ENCODE results near the gene OR5V1.
"Not testable (repeated sequence)": the region's sequence is repeated elsewhere in the genome, so short reads cannot be mapped to it uniquely, and the experiment has no call there.

Gene OR5V1

DNA sequence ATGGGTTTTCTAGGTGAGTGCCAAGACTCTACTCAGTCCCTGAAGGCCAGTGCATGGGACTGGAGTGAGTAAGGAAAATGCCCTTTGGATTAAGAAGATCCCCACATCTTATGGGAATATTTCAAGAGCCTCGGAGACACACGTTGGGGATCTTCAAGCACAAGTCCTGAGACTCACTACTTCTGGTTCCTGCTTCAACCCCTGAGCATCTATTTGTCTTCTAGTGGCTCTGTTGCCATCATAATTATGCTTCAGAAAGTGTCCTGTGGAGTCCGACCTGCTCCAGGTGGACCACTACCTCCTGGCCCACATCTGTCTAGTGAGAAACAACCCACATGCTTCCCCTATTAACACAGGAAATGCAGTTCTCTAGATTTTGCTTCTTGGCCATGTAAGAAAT lies at the start of gene OR5V1:
OR5V1 (minus strand) TSS at position 101 of the 400 bp plus-strand sequence. CDS start 12,670 bp downstream, outside the sequence.
- DNase-seq: no peak

DNA sequence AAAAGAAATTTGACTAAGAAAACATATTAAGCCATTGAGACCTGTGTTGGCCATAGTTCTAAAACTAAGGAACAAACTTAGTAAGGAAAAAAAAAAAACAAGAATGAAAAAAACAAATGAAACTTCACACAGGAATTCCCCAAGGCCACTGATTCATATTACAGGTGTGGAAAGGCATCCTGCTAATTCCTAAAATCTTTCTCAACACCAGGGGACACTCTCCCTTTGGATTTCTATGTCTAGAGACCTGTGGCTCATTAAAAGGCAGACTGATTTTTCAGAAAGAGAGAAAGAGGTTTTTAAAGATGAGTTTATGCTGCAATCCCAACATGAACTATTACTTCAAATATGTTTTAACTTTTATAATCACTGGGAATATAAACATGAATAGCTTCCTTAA lies 45.9 kb upstream of the OR5V1 start, which contains the start of gene OR12D1:
OR12D1 (plus strand) TSS at position 341 of the 400 bp plus-strand sequence.
- no peak for DNase-seq

DNA sequence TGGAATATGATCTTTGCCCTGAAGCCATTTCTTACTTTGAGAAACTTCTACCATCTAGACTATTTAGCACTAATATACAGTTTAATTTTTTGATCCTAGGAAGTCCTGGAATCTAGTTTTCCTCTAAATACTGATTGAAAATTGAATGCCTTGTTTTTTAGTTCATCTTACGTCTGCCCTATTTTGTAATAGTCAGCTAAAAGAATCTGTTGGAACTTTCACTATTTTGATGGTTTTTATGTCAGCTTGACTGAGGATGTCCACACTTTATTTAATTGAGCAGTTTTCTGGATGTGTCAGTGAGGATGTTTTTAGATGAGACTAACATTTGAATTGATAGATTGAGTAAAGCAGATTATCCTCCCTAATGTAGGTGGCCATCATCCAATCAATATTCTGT lies 35.1 kb upstream of the OR5V1 start:
- DNase-seq: no peak

DNA sequence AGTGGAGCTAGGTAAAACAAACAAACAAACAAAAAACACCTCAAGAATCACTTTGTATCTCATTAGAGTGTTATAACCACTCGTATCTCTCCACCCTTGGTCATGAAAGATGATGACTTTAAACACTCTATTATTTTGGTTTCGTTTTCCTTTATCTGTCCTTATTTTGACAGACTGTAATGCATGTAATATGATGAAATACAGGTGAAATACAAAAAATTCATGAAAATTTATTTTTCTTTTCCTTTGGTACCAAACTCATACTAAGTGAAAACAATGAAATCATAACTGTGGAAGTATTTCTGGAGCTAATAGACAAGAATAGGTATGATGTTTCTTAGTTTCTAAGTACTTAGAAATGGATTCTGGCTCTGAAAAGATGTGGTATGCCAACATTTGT lies 30.9 kb upstream of the OR5V1 start:
- no peak for DNase-seq

DNA sequence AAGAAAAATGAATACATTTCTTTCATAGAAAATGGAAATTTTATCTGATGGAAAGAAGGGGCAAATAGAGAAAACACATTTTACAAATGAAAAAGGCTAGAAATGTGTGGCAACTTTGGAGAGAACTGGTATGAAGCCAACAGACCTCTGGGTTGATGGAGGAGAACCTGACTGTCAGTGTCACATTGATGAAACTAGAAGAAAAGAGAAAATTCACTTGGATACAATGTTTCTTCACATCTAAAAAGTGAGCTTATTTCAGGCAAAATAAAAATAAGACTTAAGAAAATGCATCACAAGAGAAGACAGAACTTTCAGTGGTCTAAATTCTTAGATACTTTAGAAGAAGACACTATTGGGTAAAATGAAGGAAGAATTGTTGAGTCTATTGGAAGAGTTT lies 26.7 kb upstream of the OR5V1 start, which contains the start of gene OR12D2:
OR12D2 (plus strand) TSS at position 301 of the 400 bp plus-strand sequence. CDS start 1,069 bp downstream, outside the sequence.
- DNase-seq: no peak

DNA sequence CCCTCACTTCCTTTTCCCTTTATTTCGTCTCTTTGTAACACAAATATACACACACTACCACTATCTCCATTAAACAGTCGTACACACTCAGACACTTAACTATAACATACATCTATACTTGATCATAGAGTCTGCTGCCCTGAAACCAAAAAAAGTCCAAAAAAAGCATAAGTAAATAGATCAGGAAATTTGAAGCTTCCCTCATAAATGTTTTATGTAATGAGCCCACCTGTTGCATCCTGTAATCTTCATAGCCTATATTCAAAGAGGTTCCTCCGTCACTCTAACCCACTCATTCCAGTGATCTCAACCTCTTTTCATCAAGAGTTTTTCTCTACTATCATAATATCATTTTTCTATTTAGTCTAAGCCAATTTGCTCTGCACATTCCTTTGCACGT lies 19.9 kb upstream of the OR5V1 start:
- no peak for DNase-seq

DNA sequence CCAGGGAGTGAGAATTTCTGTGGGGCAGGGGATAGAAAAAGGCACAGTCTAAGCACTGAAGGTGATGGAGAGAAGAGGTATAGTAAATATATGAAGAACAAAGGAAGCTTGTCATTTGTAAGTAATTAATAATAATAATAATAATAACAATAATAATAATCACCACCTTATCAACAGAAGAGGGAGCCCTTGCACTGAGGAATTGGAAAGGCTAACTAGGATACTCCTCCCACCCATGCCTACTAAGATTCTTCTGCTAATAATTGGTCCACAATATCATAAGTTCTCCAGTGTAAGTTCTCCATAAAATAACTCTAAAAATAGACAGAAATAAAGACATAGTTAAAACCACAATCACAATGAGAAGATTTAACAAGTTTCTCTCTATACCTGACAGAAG lies 7.3 kb upstream of the OR5V1 start:
- peak in 1 of 2 experiments; percentile 4 for DNase-seq

DNA sequence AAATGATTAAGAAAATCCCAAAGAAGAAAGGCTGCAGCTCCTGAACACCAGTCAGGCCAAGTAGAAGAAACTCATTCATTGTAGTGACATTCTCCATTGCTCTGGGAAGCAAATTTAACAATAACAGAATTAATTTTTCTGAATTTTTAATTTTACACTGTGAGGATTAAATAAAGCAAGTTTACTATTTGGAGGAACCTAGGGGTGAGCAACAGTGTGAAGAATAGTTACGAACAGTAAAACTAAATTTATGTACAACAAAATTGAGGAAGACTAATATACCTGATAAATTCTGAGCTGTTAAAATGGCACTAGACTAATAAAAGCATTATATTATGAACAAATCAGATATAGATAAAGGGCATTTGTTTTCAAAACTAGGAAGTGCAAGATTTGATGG lies 6.5 kb upstream of the OR5V1 start, which contains the start of gene OR12D3:
OR12D3 (minus strand) TSS at position 101 of the 400 bp plus-strand sequence; CDS start at position 97, 4 bp downstream.
- no peak for DNase-seq

DNA sequence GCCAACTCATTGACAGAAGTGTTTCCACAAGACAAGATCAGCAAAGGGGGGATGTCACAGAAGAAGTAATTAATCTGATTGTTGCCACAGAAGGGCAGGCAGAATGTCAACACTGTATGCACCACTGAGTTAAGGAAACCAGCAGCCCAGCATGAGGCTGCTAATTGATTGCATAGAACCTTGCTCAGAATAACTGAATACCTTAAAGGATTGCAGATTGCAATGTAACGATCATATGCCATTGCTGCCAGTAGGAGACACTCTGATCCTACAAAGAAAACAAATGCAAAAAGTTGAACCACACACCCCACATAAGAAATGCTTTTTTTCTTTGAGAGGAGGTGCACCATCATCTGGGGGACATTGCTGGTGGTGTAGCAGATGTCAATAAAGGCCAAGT lies 13.1 kb downstream of the OR5V1 start:
- no peak for DNase-seq

DNA sequence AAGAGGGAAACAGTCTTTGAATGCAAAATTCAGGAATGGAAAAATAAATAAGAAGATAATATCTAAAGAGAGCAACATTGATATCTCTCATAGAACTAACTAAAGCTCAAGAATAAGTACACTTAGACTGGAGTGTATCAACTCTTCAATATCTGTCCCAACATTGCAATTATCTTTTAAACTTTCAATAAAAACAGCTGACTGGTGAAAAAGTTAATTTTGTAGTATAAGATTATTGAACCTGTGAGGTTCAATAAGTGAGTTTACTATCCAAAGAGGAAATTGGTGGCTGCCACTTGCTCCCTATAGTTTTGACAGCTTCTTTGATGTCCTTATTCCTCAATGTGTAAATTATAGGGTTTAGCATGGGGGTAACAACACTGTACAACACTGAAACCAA lies 13.7 kb downstream of the OR5V1 start:
- DNase-seq: no peak

DNA sequence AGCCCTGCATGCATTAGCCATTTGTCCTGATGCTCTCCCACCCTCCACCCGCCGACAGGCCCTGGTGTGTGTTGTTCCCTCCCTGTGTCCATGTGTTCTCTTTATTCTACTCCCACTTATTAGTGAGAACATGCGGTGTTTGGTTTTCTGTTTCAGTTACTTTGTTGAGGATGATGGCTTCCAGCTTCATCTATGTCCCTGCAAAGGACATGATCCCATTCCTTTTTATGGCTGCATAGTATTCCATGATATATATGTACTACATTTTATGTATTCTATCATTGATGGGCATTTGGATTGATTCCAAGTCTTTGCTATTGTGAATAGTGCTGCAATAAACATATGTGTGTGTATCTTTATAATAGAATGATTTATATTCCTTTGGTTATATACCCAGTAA lies 19.3 kb downstream of the OR5V1 start:
- not testable (repeated sequence) for DNase-seq

DNA sequence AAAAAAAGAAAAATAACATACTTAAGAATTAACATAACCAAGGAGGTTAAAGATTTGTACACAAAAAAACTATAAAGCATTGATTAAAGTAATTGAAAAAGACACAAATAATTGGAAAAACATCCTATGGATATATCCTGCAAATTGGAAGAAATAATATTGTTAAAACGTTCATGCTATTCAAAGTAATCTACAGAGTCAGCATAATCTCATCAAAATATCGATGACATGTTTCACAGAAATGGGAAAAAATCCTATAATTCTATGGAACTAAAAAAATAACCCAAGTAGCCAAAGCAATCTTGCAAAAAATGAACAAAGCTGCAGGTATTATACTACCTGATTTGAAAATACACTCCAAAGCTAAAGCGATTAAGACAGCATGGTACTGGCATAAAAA lies 23.3 kb downstream of the OR5V1 start:
- no peak for DNase-seq

DNA sequence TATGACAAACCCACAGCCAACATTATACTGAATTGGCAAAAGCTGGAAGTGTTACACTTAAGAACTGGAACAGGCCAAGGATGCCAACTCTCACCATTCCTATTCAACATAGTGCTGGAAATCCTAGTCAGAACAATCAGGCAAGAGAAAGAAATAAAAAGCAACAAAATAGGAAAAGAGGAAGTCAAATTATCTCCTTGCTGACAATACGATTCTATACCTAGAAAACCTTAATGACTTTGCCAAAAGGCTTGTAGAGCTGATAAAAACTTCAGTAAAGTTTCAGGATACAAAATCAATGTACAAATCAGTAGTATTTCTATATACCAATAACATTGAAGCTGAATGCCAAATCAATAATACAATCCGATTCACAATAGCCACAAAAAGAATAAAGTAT lies 32.4 kb downstream of the OR5V1 start:
- no peak for DNase-seq

DNA sequence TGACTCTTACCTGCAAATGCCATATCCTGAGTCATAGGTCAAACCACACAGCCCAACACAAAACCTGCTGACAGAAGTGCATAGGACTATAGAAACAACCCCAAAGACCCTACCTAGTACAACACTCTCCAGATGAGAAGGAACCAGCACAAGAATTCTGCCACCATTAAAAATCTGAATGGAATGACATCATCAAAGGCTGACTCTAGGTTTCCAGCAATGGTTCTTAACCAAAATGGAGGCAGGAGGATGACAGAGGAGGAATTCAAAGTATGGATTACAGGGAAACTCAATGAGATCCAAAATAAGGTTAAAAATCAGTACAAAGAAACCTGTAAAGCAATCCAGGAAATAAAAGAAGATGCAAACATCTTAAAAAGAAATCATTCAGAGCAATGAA lies 36.0 kb downstream of the OR5V1 start:
- DNase-seq: no peak

DNA sequence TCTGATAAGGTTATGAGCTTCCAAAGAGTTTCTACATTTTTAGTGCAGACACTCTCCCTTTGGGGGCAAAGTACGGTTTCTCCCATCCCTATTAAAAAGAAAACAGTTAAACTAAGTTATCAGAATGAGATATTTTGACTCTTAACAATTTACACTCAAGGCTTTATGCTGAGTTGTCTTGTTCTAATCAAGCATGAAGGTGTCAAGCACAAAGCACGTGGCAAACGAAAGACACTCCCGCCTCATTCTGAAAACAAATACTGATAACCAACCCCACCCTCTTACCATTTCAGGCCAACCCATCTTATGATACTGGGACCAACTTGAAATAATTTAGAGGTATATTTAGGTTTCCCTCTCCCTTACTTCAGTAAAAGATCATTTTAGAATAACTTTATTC lies 42.9 kb downstream of the OR5V1 start:
- no peak for DNase-seq

DNA sequence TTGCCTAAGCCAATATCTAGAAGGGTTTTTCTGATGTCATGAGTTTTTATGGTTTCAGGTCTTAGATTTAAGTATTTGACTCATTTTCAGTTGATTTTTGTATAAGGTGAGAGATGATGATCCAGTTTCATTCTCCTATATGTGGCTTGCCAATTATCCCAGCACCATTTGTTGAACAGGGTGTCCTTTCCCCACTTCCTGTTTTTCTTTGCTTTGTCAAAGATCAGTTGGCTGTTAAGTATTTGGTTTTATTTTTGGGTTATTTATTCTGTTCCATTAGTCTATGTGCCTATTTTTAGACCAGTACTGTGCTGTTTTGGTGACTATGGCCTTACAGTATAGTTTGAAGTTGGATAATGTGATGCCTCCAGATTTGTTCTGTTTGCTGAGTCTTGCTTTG lies 45.3 kb downstream of the OR5V1 start:
- DNase-seq: not testable (repeated sequence)

DNA sequence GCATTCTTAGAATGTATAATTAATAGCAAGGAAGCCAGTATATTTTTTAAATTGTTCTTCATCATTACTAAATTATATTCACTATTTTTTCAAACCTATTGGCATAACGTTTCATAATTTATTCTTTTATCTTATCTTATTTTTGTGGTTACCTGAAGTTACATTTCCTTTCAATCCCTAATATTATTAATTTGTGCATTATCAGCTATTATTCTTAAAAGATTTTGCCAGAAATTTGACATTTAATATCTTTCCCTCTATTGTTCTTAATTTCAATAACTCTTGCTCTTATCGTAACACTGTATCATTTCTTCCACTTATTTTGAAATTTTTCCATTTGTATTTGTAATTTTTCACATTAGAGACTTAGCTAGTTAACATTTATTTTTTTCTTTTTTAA lies 48.7 kb downstream of the OR5V1 start:
- DNase-seq: no peak

All from NCI-H524 (cell line).